Measurements from ENCODE around the gene KRT33B.

Gene KRT33B

GRCh38 chr17:41411072-41411840 lies 41.6 kb upstream of the KRT33B start:
- no peaks in the 10 kb centered on the region for H3K36me3 ChIP-seq (ENCODE audit: control insufficient read depth in 2 of 2, insufficient read depth in 1 of 2, low read length in 2 of 2)
- ChIA-PET CTCF (interaction anchor here (0.8 kb wide), 1 partner anchor 139 kb away, joined by 3 read pairs; no protein-coding TSS in a partner anchor), POLR2A (no interaction called here)
- no peak overlapping the region for H3K27ac ChIP-seq (ENCODE audit: extremely low read depth, low read depth, low read length)
- TF ChIP-seq ZFP3 (tag by site-specific recombination; IDR thresholded peaks at IDR 0.05; ENCODE audit: low read depth) (no peak), ZNF837 (tag by site-specific recombination; IDR thresholded peaks at IDR 0.05) (no peak), ZNF501 (tag by site-specific recombination; IDR thresholded peaks at IDR 0.05) (no peak), ZNF239 (tag by site-specific recombination; IDR thresholded peaks at IDR 0.05) (no peak), ZNF394 (tag by site-specific recombination; IDR thresholded peaks at IDR 0.05; ENCODE audit: borderline replicate concordance) (no peak), ZNF776 (tag by site-specific recombination; IDR thresholded peaks at IDR 0.05; ENCODE audit: borderline replicate concordance) (no peak), ZNF362 (tag by site-specific recombination; IDR thresholded peaks at IDR 0.05) (no peak), SP3 (tag by site-specific recombination; IDR thresholded peaks at IDR 0.05) (no peak), ZNF433 (tag by site-specific recombination; IDR thresholded peaks at IDR 0.05; ENCODE audit: low read depth) (no peak), ZNF423 (tag by site-specific recombination; IDR thresholded peaks at IDR 0.05) (no peak), ZNF791 (tag by site-specific recombination; IDR thresholded peaks at IDR 0.05) (no peak), ZNF366 (tag by site-specific recombination; conservative IDR thresholded peaks at IDR 0.05) (no peak), ZNF48 (tag by site-specific recombination; IDR thresholded peaks at IDR 0.05) (no peak), ZNF341 (tag by site-specific recombination; IDR thresholded peaks at IDR 0.05; ENCODE audit: low read depth) (no peak), KLF8 (tag by site-specific recombination; IDR thresholded peaks at IDR 0.05) (no peak), ZNF211 (tag by site-specific recombination; IDR thresholded peaks at IDR 0.05; ENCODE audit: low read depth) (no peak), SCRT1 (tag by site-specific recombination; IDR thresholded peaks at IDR 0.05; ENCODE audit: borderline replicate concordance) (no peak)
- no peak overlapping the region for H3K4me3 ChIP-seq (ENCODE audit: low read depth, low read length)
- no peaks in the 10 kb centered on the region for H3K9me3 ChIP-seq (ENCODE audit: control insufficient read depth, insufficient read depth, low read depth, low read length)
- no peaks in the 10 kb centered on the region for H3K4me1 ChIP-seq (ENCODE audit: control insufficient read depth, insufficient read depth, low read length)

GRCh38 chr17:41407226-41407625 lies 37.6 kb upstream of the KRT33B start:
- POLR2A ChIA-PET: no interaction called here
- CTCF ChIA-PET: interaction anchor here (0.7 to 1.9 kb wide), 5 partner anchors 10 to 254 kb away, joined by 3 to 8 read pairs (median 4); no protein-coding TSS in a partner anchor
- Histone ChIP-seq H3K27ac (ENCODE audit: extremely low read depth, low read depth, low read length) (no peak overlapping the region), H3K9me3 (ENCODE audit: control insufficient read depth, insufficient read depth, low read depth, low read length) (no peaks in the 10 kb centered on the region), H3K36me3 (ENCODE audit: control insufficient read depth in 2 of 2, insufficient read depth in 1 of 2, low read length in 2 of 2) (no peaks in the 10 kb centered on the region), H3K4me3 (ENCODE audit: low read depth, low read length) (no peak overlapping the region), H3K4me1 (ENCODE audit: control insufficient read depth, insufficient read depth, low read length) (peaks cover 9% of the 10 kb centered on the region)
- TF ChIP-seq ZNF221 (tag by site-specific recombination; IDR thresholded peaks at IDR 0.05; ENCODE audit: borderline replicate concordance): no peak
- TF ChIP-seq ZNF843 (tag by site-specific recombination; IDR thresholded peaks at IDR 0.05): no peak
- TF ChIP-seq ZNF223 (tag by site-specific recombination; IDR thresholded peaks at IDR 0.05): no peak
- TF ChIP-seq ZNF747 (tag by site-specific recombination; IDR thresholded peaks at IDR 0.05): no peak
- no peak for TF ChIP-seq KLF7 (tag by site-specific recombination; IDR thresholded peaks at IDR 0.05; ENCODE audit: borderline replicate concordance)
- no peak for TF ChIP-seq ZBTB44 (tag by site-specific recombination; IDR thresholded peaks at IDR 0.05)
- TF ChIP-seq ZIC2 (tag by site-specific recombination; IDR thresholded peaks at IDR 0.05): no peak
- no peak for TF ChIP-seq ZNF24 (tag by site-specific recombination; IDR thresholded peaks at IDR 0.05)
- no peak for TF ChIP-seq EGR2 (tag by site-specific recombination; IDR thresholded peaks at IDR 0.05; ENCODE audit: low read depth)
- no peak for TF ChIP-seq ZNF621 (tag by site-specific recombination; IDR thresholded peaks at IDR 0.05)
- no peak for TF ChIP-seq ZNF423 (tag by site-specific recombination; IDR thresholded peaks at IDR 0.05)
- TF ChIP-seq ZNF76 (tag by site-specific recombination; IDR thresholded peaks at IDR 0.05; ENCODE audit: borderline replicate concordance, low read depth): no peak
- TF ChIP-seq ZBTB11 (tag by site-specific recombination; conservative IDR thresholded peaks at IDR 0.05; ENCODE audit: low read depth): no peak
- no peak for TF ChIP-seq SP2 (tag by site-specific recombination; IDR thresholded peaks at IDR 0.05)
